Right lobe of liver (tissue), 4 donors: ENCODE data around the gene LTA.
A peak's percentile ranks its signal among the peaks of the same experiment; 100 is the strongest.

Source experiments
- CTCF ChIP-seq, 4 donors: fragments of 200-600 bp in 3 of 4; fragments of 450-650 bp in 1 of 4; IDR thresholded peaks; one replicate each; pipeline versions ENCODE4 v1.5.1 to v1.8.0; 2016 to 2022; ENCODE audit warnings: antibody characterized with exemption in 4 of 4, mild to moderate bottlenecking in 2 of 4
- POLR2A ChIP-seq: fragments of 450-650 bp; IDR thresholded peaks from one replicate; pipeline ENCODE4 v1.6.1; 2017; ENCODE audit warnings: antibody characterized with exemption, mild to moderate bottlenecking
- donor health status: DM: no; HTN: no; CAD: no.
- donor health status: DM: no; HTN: no; CAD: no.
- donor health status: DM: no; HTN: yes; CAD: no.

- TF ChIP-seq CTCF (IDR thresholded peaks at IDR 0.05), result no peak
- TF ChIP-seq POLR2A, result peak; percentile 37
Measured at GRCh38 chr6:31546958-31547726, 24.9 kb upstream of the LTA start, which contains the start of gene NFKBIL1.
